ENCODE data around the gene FAM118B.
"Not testable (repeated sequence)": the region's sequence is repeated elsewhere in the genome, so short reads cannot be mapped to it uniquely, and the experiment has no call there.

The FAM118B gene

GRCh38 chr11:126225295-126225665 is 13.7 kb downstream of the FAM118B start:
- Histone ChIP-seq H3K27me3 (ENCODE audit: insufficient read depth, low read length) (no peaks in the 10 kb centered on the region), H3K9me3 (ENCODE audit: insufficient read depth, low read depth, low read length) (peaks cover 16% of the 10 kb centered on the region), H3K9ac (ENCODE audit: low read depth, low read length) (no peak overlapping the region), H3K27ac (ENCODE audit: low read depth, low read length) (no peak overlapping the region), H3K4me1 (ENCODE audit: insufficient read depth, low read length) (no peaks in the 10 kb centered on the region), H3K36me3 (ENCODE audit: insufficient read depth, low read length) (peaks cover 5% of the 10 kb centered on the region; the same call in 1 of the 2 replicates), H3K4me3 (ENCODE audit: low read length) (no peak overlapping the region)
- WGBS: 100% methylated on average over 2 of the region's 2 CpGs

- H3K4me1 ChIP-seq (ENCODE audit: insufficient read depth, low read length): no peaks in the 10 kb centered on the region
- WGBS: 96% methylated on average over 10 of the region's 15 CpGs
- peaks cover 16% of the 10 kb centered on the region for H3K9me3 ChIP-seq (ENCODE audit: insufficient read depth, low read depth, low read length)
- no peak overlapping the region for H3K27ac ChIP-seq (ENCODE audit: low read depth, low read length)
- peaks cover 5% of the 10 kb centered on the region; the same call in 1 of the 2 replicates for H3K36me3 ChIP-seq (ENCODE audit: insufficient read depth, low read length)
- no peak overlapping the region for H3K9ac ChIP-seq (ENCODE audit: low read depth, low read length)
- H3K4me3 ChIP-seq (ENCODE audit: low read length): no peak overlapping the region
- H3K27me3 ChIP-seq (ENCODE audit: insufficient read depth, low read length): no peaks in the 10 kb centered on the region
Observed at GRCh38 chr11:126226334-126227084, 14.9 kb downstream of the FAM118B start.

GRCh38 chr11:126229858-126230540 is 18.4 kb downstream of the FAM118B start:
- Histone ChIP-seq H3K4me3 (ENCODE audit: low read length) (no peak overlapping the region), H3K27me3 (ENCODE audit: insufficient read depth, low read length) (no peaks in the 10 kb centered on the region), H3K9me3 (ENCODE audit: insufficient read depth, low read depth, low read length) (peaks cover 9% of the 10 kb centered on the region), H3K4me1 (ENCODE audit: insufficient read depth, low read length) (no peaks in the 10 kb centered on the region), H3K36me3 (ENCODE audit: insufficient read depth, low read length) (peaks cover 8% of the 10 kb centered on the region; the same call in 1 of the 2 replicates), H3K27ac (ENCODE audit: low read depth, low read length) (no peak overlapping the region), H3K9ac (ENCODE audit: low read depth, low read length) (no peak overlapping the region)
- WGBS: 87% methylated on average over 3 of the region's 3 CpGs

GRCh38 chr11:126231725-126232459 is 20.3 kb downstream of the FAM118B start:
- Histone ChIP-seq H3K4me1 (ENCODE audit: insufficient read depth, low read length) (no peaks in the 10 kb centered on the region), H3K27me3 (ENCODE audit: insufficient read depth, low read length) (no peaks in the 10 kb centered on the region), H3K36me3 (ENCODE audit: insufficient read depth, low read length) (peaks cover 20% of the 10 kb centered on the region), H3K9ac (ENCODE audit: low read depth, low read length) (no peak overlapping the region), H3K27ac (ENCODE audit: low read depth, low read length) (no peak overlapping the region), H3K9me3 (ENCODE audit: insufficient read depth, low read depth, low read length) (no peaks in the 10 kb centered on the region), H3K4me3 (ENCODE audit: low read length) (no peak overlapping the region)
- WGBS: 96% methylated on average over 6 of the region's 6 CpGs

- no CpG with 5 or more reads among the region's 3 CpGs for WGBS
- Histone ChIP-seq H3K4me1 (ENCODE audit: insufficient read depth, low read length) (no peaks in the 10 kb centered on the region), H3K36me3 (ENCODE audit: insufficient read depth, low read length) (peaks cover 20% of the 10 kb centered on the region), H3K9me3 (ENCODE audit: insufficient read depth, low read depth, low read length) (no peaks in the 10 kb centered on the region), H3K9ac (ENCODE audit: low read depth, low read length) (no peak overlapping the region), H3K4me3 (ENCODE audit: low read length) (no peak overlapping the region), H3K27ac (ENCODE audit: low read depth, low read length) (no peak overlapping the region), H3K27me3 (ENCODE audit: insufficient read depth, low read length) (no peaks in the 10 kb centered on the region)
Observed at GRCh38 chr11:126232683-126233082, 21.1 kb downstream of the FAM118B start.

GRCh38 chr11:126233391-126233790 is 21.8 kb downstream of the FAM118B start:
- 95% methylated on average over 3 of the region's 4 CpGs for WGBS
- H3K9ac ChIP-seq (ENCODE audit: low read depth, low read length): no peak overlapping the region
- peaks cover 25% of the 10 kb centered on the region for H3K36me3 ChIP-seq (ENCODE audit: insufficient read depth, low read length)
- no peaks in the 10 kb centered on the region for H3K27me3 ChIP-seq (ENCODE audit: insufficient read depth, low read length)
- H3K27ac ChIP-seq (ENCODE audit: low read depth, low read length): no peak overlapping the region
- H3K4me3 ChIP-seq (ENCODE audit: low read length): no peak overlapping the region
- H3K9me3 ChIP-seq (ENCODE audit: insufficient read depth, low read depth, low read length): no peaks in the 10 kb centered on the region
- H3K4me1 ChIP-seq (ENCODE audit: insufficient read depth, low read length): no peaks in the 10 kb centered on the region

- Histone ChIP-seq H3K27ac (ENCODE audit: low read depth, low read length) (no peak overlapping the region), H3K4me3 (ENCODE audit: low read length) (no peak overlapping the region), H3K9me3 (ENCODE audit: insufficient read depth, low read depth, low read length) (no peaks in the 10 kb centered on the region), H3K27me3 (ENCODE audit: insufficient read depth, low read length) (no peaks in the 10 kb centered on the region), H3K4me1 (ENCODE audit: insufficient read depth, low read length) (no peaks in the 10 kb centered on the region), H3K36me3 (ENCODE audit: insufficient read depth, low read length) (peaks cover 58% of the 10 kb centered on the region), H3K9ac (ENCODE audit: low read depth, low read length) (no peak overlapping the region)
- 97% methylated on average over 1 of the region's 2 CpGs for WGBS
Observed at GRCh38 chr11:126246636-126247035, 35.1 kb downstream of the FAM118B start.

- no peak overlapping the region for H3K27ac ChIP-seq (ENCODE audit: low read depth, low read length)
- no peaks in the 10 kb centered on the region for H3K27me3 ChIP-seq (ENCODE audit: insufficient read depth, low read length)
- no peaks in the 10 kb centered on the region for H3K9me3 ChIP-seq (ENCODE audit: insufficient read depth, low read depth, low read length)
- WGBS: 94% methylated on average over 4 of the region's 4 CpGs
- no peaks in the 10 kb centered on the region for H3K4me1 ChIP-seq (ENCODE audit: insufficient read depth, low read length)
- no peak overlapping the region for H3K4me3 ChIP-seq (ENCODE audit: low read length)
- H3K9ac ChIP-seq (ENCODE audit: low read depth, low read length): no peak overlapping the region
- peaks cover 78% of the 10 kb centered on the region for H3K36me3 ChIP-seq (ENCODE audit: insufficient read depth, low read length)
Observed at GRCh38 chr11:126253265-126253664, 41.7 kb downstream of the FAM118B start.

GRCh38 chr11:126254819-126255218 is 43.2 kb downstream of the FAM118B start:
- 91% methylated on average over 1 of the region's 1 CpG for WGBS
- no peak overlapping the region for H3K27ac ChIP-seq (ENCODE audit: low read depth, low read length)
- no peak overlapping the region for H3K4me3 ChIP-seq (ENCODE audit: low read length)
- H3K4me1 ChIP-seq (ENCODE audit: insufficient read depth, low read length): no peaks in the 10 kb centered on the region
- H3K9ac ChIP-seq (ENCODE audit: low read depth, low read length): no peak overlapping the region
- no peaks in the 10 kb centered on the region for H3K9me3 ChIP-seq (ENCODE audit: insufficient read depth, low read depth, low read length)
- no peaks in the 10 kb centered on the region for H3K27me3 ChIP-seq (ENCODE audit: insufficient read depth, low read length)
- H3K36me3 ChIP-seq (ENCODE audit: insufficient read depth, low read length): peaks cover 81% of the 10 kb centered on the region

- 97% methylated on average over 5 of the region's 5 CpGs for WGBS
- H3K4me1 ChIP-seq (ENCODE audit: insufficient read depth, low read length); H3K27me3 ChIP-seq (ENCODE audit: insufficient read depth, low read length); H3K9ac ChIP-seq (ENCODE audit: low read depth, low read length); H3K9me3 ChIP-seq (ENCODE audit: insufficient read depth, low read depth, low read length); H3K27ac ChIP-seq (ENCODE audit: low read depth, low read length); H3K4me3 ChIP-seq (ENCODE audit: low read length): not testable (repeated sequence)
- H3K36me3 ChIP-seq (ENCODE audit: insufficient read depth, low read length): peaks cover 81% of the 10 kb centered on the region
Observed at GRCh38 chr11:126255507-126255906, 43.9 kb downstream of the FAM118B start.

- Histone ChIP-seq H3K27me3 (ENCODE audit: insufficient read depth, low read length) (no peaks in the 10 kb centered on the region), H3K4me1 (ENCODE audit: insufficient read depth, low read length) (no peaks in the 10 kb centered on the region), H3K9me3 (ENCODE audit: insufficient read depth, low read depth, low read length) (no peaks in the 10 kb centered on the region), H3K4me3 (ENCODE audit: low read length) (no peak overlapping the region), H3K36me3 (ENCODE audit: insufficient read depth, low read length) (peaks cover 81% of the 10 kb centered on the region), H3K9ac (ENCODE audit: low read depth, low read length) (no peak overlapping the region), H3K27ac (ENCODE audit: low read depth, low read length) (no peak overlapping the region)
- 93% methylated on average over 3 of the region's 4 CpGs for WGBS
Observed at GRCh38 chr11:126256216-126256615, 44.6 kb downstream of the FAM118B start.
